ENCODE data around the gene TTPAL. TPM values are rescaled to one million over a fixed set of nuclear protein-coding genes. Genes with fewer than 3 reads are reported as not detected.

Gene TTPAL
- total and polyA plus RNA-seq, 9 of the 15 experiments (the other 6 are each of a cell fraction or from before 2014, with no cell fraction given), result 1.1 to 7.0 (median 2.6) TPM

GRCh38 chr20:44475694-44476560 lies at the start of gene TTPAL (continued):
- TF ChIP-seq POLR3G (IDR thresholded peaks at IDR 0.05; ENCODE audit: extremely low read depth, insufficient read length, insufficient replicate concordance) (no peak), L3MBTL2 (IDR thresholded peaks at IDR 0.05) (peak; percentile 90), ZNF212 (CRISPR knock-in tag; IDR thresholded peaks at IDR 0.05) (peak; percentile 67; the same call in 1 of the 2 replicates), C11orf30 (IDR thresholded peaks at IDR 0.05; ENCODE audit: low read depth) (no peak; the same call in 1 of the 2 replicates), MXD1 (CRISPR knock-in tag; IDR thresholded peaks at IDR 0.05; ENCODE audit: borderline replicate concordance, poor library complexity, severe bottlenecking) (no peak), MAX (CRISPR knock-in tag; IDR thresholded peaks at IDR 0.05) (peak; percentile 88), MEF2D (tag; conservative IDR thresholded peaks at IDR 0.05; ENCODE audit: low read depth) (no peak), BRCA1 (IDR thresholded peaks at IDR 0.05) (no peak), BRCA1 (CRISPR knock-in tag; IDR thresholded peaks at IDR 0.05) (no peak), HOMEZ (CRISPR knock-in tag; IDR thresholded peaks at IDR 0.05) (no peak), CHCHD3 (CRISPR knock-in tag; IDR thresholded peaks at IDR 0.05) (no peak), ZZZ3 (IDR thresholded peaks at IDR 0.05) (no peak), REST (IDR thresholded peaks at IDR 0.05; ENCODE audit: borderline replicate concordance) (no peak; the same call in 1 of the 2 replicates), REST (CRISPR knock-in tag; IDR thresholded peaks at IDR 0.05; ENCODE audit: low read depth) (peak; percentile 41; the same call in 1 of the 2 replicates), MTF1 (CRISPR knock-in tag; IDR thresholded peaks at IDR 0.05; ENCODE audit: borderline replicate concordance) (no peak), EZH2 (IDR thresholded peaks at IDR 0.05; ENCODE audit: borderline replicate concordance, low read depth, low read length) (no peak), MYBL2 (IDR thresholded peaks at IDR 0.05; ENCODE audit: low read depth) (no peak), MYBL2 (CRISPR knock-in tag; IDR thresholded peaks at IDR 0.05; ENCODE audit: borderline replicate concordance) (no peak)

All from K562 (cell line).